ENCODE results near the gene PKNOX1. TPM values are rescaled to one million over a fixed set of nuclear protein-coding genes. Genes with fewer than 3 reads are reported as not detected.
"Not testable (repeated sequence)": the region's sequence is repeated elsewhere in the genome, so short reads cannot be mapped to it uniquely, and the experiment has no call there.

Gene PKNOX1
- total and polyA plus RNA-seq, 4 experiments from 2014 or later: 17.8 to 25.0 (median 23.1) TPM

DNA sequence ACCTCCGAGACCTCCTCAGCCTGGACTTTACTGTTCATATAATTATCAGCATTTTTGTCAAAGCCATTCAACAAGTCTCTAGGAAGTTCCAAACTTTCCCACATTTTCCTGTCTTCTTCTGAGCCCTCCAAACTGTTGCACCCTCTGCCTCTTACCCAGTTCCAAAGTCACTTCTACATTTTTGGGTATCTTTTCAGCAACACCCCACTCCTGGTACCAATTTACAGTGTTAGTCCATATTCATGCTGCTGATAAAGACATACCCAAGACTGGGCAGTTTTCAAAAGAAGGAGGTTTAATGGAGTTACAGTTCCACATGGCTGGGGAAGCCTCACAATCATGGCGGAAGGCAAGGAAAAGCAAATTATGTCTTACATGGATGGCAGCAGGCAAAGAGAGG, 25.7 kb downstream of the PKNOX1 start:
- H3K27me3 Mint-ChIP-seq; H3K4me1 ChIP-seq (ENCODE audit: insufficient read depth, low read length); H3K9me3 ChIP-seq (ENCODE audit: control insufficient read depth in 1 of 2, low read length in 2 of 2); H3K4me3 ChIP-seq (ENCODE audit: low read length in 2 of 2); intact Hi-C loops (cut with micrococcal nuclease); H3K4me3 Mint-ChIP-seq; CTCF ChIA-PET (ENCODE audit: partially characterized antibody); H3K36me3 ChIP-seq (ENCODE audit: insufficient read depth, low read length); POLR2A ChIA-PET (ENCODE audit: partially characterized antibody); H3K27me3 ChIP-seq (ENCODE audit: insufficient read depth, low read length); H3K27ac ChIP-seq (ENCODE audit: low read depth, low read length); H3K27ac Mint-ChIP-seq; DNase-seq: not testable (repeated sequence)
- peaks cover 2 to 19% (median 7%) of the 10 kb centered on the region in 8 donors for H3K9me3 Mint-ChIP-seq
- peaks cover 24 to 39% of the 10 kb centered on the region in 2 donors for H3K36me3 Mint-ChIP-seq
- peaks cover 0 to 16% (median 10%) of the 10 kb centered on the region in 4 donors for H3K4me1 Mint-ChIP-seq

DNA sequence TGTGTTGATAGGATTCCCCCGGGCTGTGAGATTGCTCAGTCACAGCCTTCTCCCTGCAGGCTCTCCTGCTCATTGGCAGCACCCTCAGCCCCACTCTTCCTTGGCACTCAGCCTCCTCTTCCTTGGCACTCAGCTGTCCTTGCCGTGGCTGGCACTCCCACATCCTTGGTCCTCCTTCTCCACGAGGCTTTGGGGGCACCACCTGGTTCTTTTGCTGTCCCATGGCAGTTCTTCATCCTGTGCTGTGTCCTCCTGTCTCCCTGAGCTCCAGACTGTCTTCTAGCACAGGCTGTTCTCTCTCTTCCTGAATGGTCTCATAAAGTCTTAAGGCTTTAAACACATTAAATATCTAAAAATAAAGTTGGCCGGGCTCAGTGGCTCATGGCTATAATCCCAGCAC, 27.0 kb downstream of the PKNOX1 start:
- ChIA-PET CTCF (ENCODE audit: partially characterized antibody) (no interaction called here), POLR2A (ENCODE audit: partially characterized antibody) (no interaction called here)
- H3K9me3 Mint-ChIP-seq: peaks cover 2 to 19% (median 7%) of the 10 kb centered on the region in 8 donors
- Histone ChIP-seq H3K36me3 (ENCODE audit: insufficient read depth, low read length) (peaks cover 10% of the 10 kb centered on the region), H3K27ac (ENCODE audit: low read depth, low read length) (no peak overlapping the region), H3K4me1 (ENCODE audit: insufficient read depth, low read length) (no peaks in the 10 kb centered on the region), H3K4me3 (ENCODE audit: low read length in 2 of 2) (no peak overlapping the region), H3K9me3 (ENCODE audit: control insufficient read depth in 1 of 2, low read length in 2 of 2) (peaks cover 0 to 7% of the 10 kb centered on the region in 2 donors), H3K27me3 (ENCODE audit: insufficient read depth, low read length) (no peaks in the 10 kb centered on the region)
- H3K4me3 Mint-ChIP-seq: no peak overlapping the region
- no peaks in the 10 kb centered on the region for H3K27me3 Mint-ChIP-seq
- H3K36me3 Mint-ChIP-seq: peaks cover 31 to 43% of the 10 kb centered on the region in 2 donors
- intact Hi-C loops (cut with micrococcal nuclease): no loop called here
- peak overlapping the region in 2 of 7 donors; percentile 46 for H3K27ac Mint-ChIP-seq
- DNase-seq: no peak
- peaks cover 0 to 12% (median 11%) of the 10 kb centered on the region in 4 donors for H3K4me1 Mint-ChIP-seq

DNA sequence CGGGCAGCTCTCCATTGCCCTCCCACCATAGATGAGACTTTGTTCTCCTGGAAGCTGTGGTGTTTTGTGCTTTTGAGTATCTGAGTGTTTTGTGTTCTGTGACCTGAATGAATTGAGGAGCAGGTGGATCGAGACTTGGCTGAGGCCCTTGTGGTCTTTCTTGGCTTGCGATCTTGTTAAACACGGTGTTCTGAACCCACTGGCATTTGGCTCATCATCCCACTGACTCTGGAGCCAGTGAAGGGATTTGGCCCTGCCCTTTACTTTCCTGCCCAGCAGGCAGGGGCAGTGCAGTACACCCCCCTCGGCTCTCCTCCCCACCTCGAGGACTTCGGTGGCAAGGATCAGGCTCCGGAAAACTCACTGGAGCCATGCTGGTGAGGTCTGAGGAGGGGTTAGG, 30.6 kb downstream of the PKNOX1 start:
- intact Hi-C loops (cut with micrococcal nuclease): no loop called here
- H3K4me1 Mint-ChIP-seq: peaks cover 0 to 9% (median 8%) of the 10 kb centered on the region in 4 donors
- no peak for DNase-seq
- no peak overlapping the region for H3K27ac ChIP-seq (ENCODE audit: low read depth, low read length)
- peaks cover 45 to 48% of the 10 kb centered on the region in 2 donors for H3K36me3 Mint-ChIP-seq
- ChIA-PET POLR2A (ENCODE audit: partially characterized antibody) (no interaction called here), CTCF (ENCODE audit: partially characterized antibody) (no interaction called here)
- no peaks in the 10 kb centered on the region for H3K27me3 ChIP-seq (ENCODE audit: insufficient read depth, low read length)
- peaks cover 0 to 7% (median 4%) of the 10 kb centered on the region in 8 donors for H3K9me3 Mint-ChIP-seq
- peaks cover 22% of the 10 kb centered on the region for H3K36me3 ChIP-seq (ENCODE audit: insufficient read depth, low read length)
- no peaks in the 10 kb centered on the region for H3K27me3 Mint-ChIP-seq
- peak overlapping the region in 1 of 7 donors; percentile 47 for H3K27ac Mint-ChIP-seq
- no peaks in the 10 kb centered on the region for H3K4me1 ChIP-seq (ENCODE audit: insufficient read depth, low read length)
- no peak overlapping the region for H3K4me3 Mint-ChIP-seq
- peaks cover 0 to 4% of the 10 kb centered on the region in 2 donors for H3K9me3 ChIP-seq (ENCODE audit: control insufficient read depth in 1 of 2, low read length in 2 of 2)
- H3K4me3 ChIP-seq (ENCODE audit: low read length in 2 of 2): no peak overlapping the region

DNA sequence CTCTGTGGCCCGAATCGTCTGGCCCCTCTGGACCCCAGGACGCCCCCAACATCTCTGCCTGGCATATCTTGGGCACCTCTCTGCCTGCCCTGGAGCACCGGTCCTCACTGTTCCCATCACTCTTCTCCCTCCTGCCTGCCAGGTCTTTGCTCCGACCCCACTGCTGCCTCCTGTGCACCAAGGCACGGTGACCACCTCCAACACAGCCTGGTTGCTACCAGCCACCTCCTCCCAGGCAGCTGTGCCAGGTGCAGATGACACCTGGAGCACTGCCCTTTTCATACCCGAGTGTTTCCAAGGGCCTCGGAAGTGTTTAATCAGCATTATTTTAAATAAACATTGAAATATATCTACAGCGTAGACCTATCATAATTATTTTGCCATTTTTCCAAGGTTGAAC, 31.3 kb downstream of the PKNOX1 start:
- ChIA-PET POLR2A (ENCODE audit: partially characterized antibody) (no interaction called here), CTCF (ENCODE audit: partially characterized antibody) (no interaction called here)
- intact Hi-C loops (cut with micrococcal nuclease): no loop called here
- peaks cover 40 to 45% of the 10 kb centered on the region in 2 donors for H3K36me3 Mint-ChIP-seq
- peaks cover 0 to 6% (median 5%) of the 10 kb centered on the region in 4 donors for H3K4me1 Mint-ChIP-seq
- H3K4me3 Mint-ChIP-seq: no peak overlapping the region
- H3K9me3 Mint-ChIP-seq: peaks cover 0 to under 1% (median 0%) of the 10 kb centered on the region in 8 donors
- Histone ChIP-seq H3K36me3 (ENCODE audit: insufficient read depth, low read length) (peaks cover 23% of the 10 kb centered on the region), H3K4me1 (ENCODE audit: insufficient read depth, low read length) (no peaks in the 10 kb centered on the region), H3K27ac (ENCODE audit: low read depth, low read length) (no peak overlapping the region), H3K4me3 (ENCODE audit: low read length in 2 of 2) (no peak overlapping the region), H3K27me3 (ENCODE audit: insufficient read depth, low read length) (no peaks in the 10 kb centered on the region), H3K9me3 (ENCODE audit: control insufficient read depth in 1 of 2, low read length in 2 of 2) (no peaks in the 10 kb centered on the region)
- no peak for DNase-seq
- H3K27me3 Mint-ChIP-seq: no peaks in the 10 kb centered on the region
- H3K27ac Mint-ChIP-seq: no peak overlapping the region

DNA sequence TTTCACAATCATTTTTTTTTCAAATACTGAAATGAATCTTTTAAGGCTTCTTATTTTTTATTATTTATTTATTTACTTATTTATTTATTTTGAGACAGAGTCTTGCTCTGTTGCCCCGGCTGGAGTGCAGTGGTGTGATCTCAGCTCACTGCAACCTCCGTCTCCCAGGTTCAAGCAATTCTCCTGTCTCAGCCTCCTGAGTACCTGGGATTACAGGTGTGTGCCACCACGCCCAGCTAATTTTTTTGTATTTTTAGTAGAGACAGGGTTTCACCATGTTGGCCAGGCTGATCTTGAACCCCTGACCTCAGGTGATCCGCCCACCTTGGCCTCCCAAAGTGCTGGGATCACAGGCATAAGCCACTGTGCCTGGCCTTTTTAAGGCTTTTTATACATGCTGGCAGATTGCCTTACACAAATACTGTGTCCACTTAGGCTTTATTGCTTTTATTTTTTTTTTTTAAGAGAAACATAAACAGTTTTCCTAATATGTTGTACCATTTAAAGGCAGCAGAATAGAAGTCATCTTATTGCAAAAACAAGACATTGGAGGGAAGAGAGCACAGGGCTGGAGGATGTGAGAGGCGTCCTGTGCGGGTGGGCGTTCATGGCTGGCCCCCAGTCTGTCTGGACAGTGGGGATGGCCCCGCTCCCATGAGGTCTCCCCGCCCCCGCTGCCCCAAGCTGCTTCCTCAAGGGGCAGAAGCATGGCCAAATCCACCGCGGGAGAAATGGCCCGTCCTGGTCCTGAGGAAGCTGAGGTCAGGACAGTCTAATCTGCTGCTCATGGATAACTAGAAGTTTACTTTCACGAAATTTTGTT, 31.9 kb downstream of the PKNOX1 start:
- H3K9me3 Mint-ChIP-seq; H3K27ac ChIP-seq (ENCODE audit: low read depth, low read length); H3K4me1 Mint-ChIP-seq; DNase-seq; intact Hi-C loops (cut with micrococcal nuclease); H3K27me3 ChIP-seq (ENCODE audit: insufficient read depth, low read length); CTCF ChIA-PET (ENCODE audit: partially characterized antibody); H3K9me3 ChIP-seq (ENCODE audit: control insufficient read depth in 1 of 2, low read length in 2 of 2); H3K4me3 Mint-ChIP-seq; H3K4me3 ChIP-seq (ENCODE audit: low read length in 2 of 2); H3K27me3 Mint-ChIP-seq; H3K27ac Mint-ChIP-seq; POLR2A ChIA-PET (ENCODE audit: partially characterized antibody); H3K4me1 ChIP-seq (ENCODE audit: insufficient read depth, low read length): not testable (repeated sequence)
- peaks cover 37 to 46% of the 10 kb centered on the region in 2 donors for H3K36me3 Mint-ChIP-seq
- H3K36me3 ChIP-seq (ENCODE audit: insufficient read depth, low read length): peaks cover 23% of the 10 kb centered on the region

DNA sequence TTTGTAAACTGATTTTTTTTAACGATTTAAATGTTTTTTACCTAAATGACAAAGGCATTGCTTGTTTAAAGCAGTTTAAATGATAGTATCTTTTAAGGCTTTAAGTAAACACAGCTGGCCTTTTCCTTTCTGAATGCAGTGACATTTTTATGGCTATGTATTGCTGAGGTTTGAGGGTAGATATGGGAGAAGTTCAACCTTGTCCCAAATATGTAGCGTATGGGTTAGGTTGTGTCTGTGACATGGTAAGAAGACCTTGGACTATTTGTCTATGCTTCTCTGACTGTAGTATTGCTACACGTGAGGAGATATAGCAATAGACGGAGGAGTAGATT, 32.5 kb downstream of the PKNOX1 start:
- DNase-seq: no peak
- Mint-ChIP-seq H3K27ac (no peak overlapping the region), H3K4me3 (no peak overlapping the region), H3K27me3 (no peaks in the 10 kb centered on the region), H3K4me1 (peaks cover 0 to 5% (median 4%) of the 10 kb centered on the region in 4 donors), H3K9me3 (no peaks in the 10 kb centered on the region), H3K36me3 (peaks cover 41 to 52% of the 10 kb centered on the region in 2 donors)
- Histone ChIP-seq H3K4me1 (ENCODE audit: insufficient read depth, low read length) (no peaks in the 10 kb centered on the region), H3K9me3 (ENCODE audit: control insufficient read depth in 1 of 2, low read length in 2 of 2) (no peaks in the 10 kb centered on the region), H3K27me3 (ENCODE audit: insufficient read depth, low read length) (no peaks in the 10 kb centered on the region), H3K36me3 (ENCODE audit: insufficient read depth, low read length) (peaks cover 25% of the 10 kb centered on the region), H3K4me3 (ENCODE audit: low read length in 2 of 2) (no peak overlapping the region), H3K27ac (ENCODE audit: low read depth, low read length) (no peak overlapping the region)
- ChIA-PET CTCF (ENCODE audit: partially characterized antibody) (no interaction called here), POLR2A (ENCODE audit: partially characterized antibody) (no interaction called here)
- intact Hi-C loops (cut with micrococcal nuclease): no loop called here

DNA sequence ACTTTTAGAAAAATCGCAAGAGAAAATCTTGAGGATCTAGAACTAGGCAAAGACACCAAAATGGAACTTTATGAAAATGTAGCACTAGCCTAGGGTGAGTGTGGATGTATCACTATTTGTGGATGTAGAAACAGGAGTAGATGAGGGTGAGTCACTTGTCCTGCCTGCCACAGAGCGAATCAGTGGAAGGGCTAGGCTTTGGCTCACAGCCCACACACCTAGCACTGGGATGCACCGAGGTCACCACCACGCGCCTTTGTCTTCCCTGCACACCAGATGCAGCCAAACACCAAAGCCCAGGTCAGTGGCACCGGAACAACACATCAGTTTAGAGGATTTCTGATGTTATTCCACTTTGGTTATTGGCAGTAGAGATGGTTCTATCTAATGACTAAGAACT, 38.2 kb downstream of the PKNOX1 start:
- Histone ChIP-seq H3K27me3 (ENCODE audit: insufficient read depth, low read length) (no peaks in the 10 kb centered on the region), H3K4me3 (ENCODE audit: low read length in 2 of 2) (no peak overlapping the region), H3K9me3 (ENCODE audit: control insufficient read depth in 1 of 2, low read length in 2 of 2) (no peaks in the 10 kb centered on the region), H3K36me3 (ENCODE audit: insufficient read depth, low read length) (peaks cover 42% of the 10 kb centered on the region), H3K27ac (ENCODE audit: low read depth, low read length) (no peak overlapping the region), H3K4me1 (ENCODE audit: insufficient read depth, low read length) (no peaks in the 10 kb centered on the region)
- Mint-ChIP-seq H3K27ac (peak overlapping the region in 1 of 7 donors; percentile 25), H3K9me3 (no peaks in the 10 kb centered on the region), H3K4me3 (no peak overlapping the region), H3K27me3 (no peaks in the 10 kb centered on the region), H3K4me1 (peaks cover 0 to 2% (median 0%) of the 10 kb centered on the region in 4 donors), H3K36me3 (peaks cover 50 to 61% of the 10 kb centered on the region in 2 donors)
- DNase-seq: no peak
- ChIA-PET POLR2A (ENCODE audit: partially characterized antibody) (no interaction called here), CTCF (ENCODE audit: partially characterized antibody) (no interaction called here)
- intact Hi-C loops (cut with micrococcal nuclease): no loop called here

Data from CD4-positive, alpha-beta memory T cell (primary cell).